AG08396 (cell line): ENCODE measurements around the gene PGLYRP4.
A peak's percentile ranks its signal among the peaks of the same experiment; 100 is the strongest.

Experiments used
- DNase-seq: peaks from one replicate; pipeline ENCODE4 v3.0.0; 2012; ENCODE audit warnings: low spot score, mixed read lengths

PGLYRP4 gene

GRCh38 chr1:153375511-153375910, 26.9 kb upstream of the PGLYRP4 start, which contains the start of gene S100A12:
TSS of gene S100A12 (minus strand) at chr1:153375621. CDS start at chr1:153374592, 1,029 bp downstream.
- peak; percentile 63 for DNase-seq

GRCh38 chr1:153374071-153374470, 25.4 kb upstream of the PGLYRP4 start:
- no peak for DNase-seq

GRCh38 chr1:153372571-153372970, 23.9 kb upstream of the PGLYRP4 start:
- no peak for DNase-seq

DNA sequence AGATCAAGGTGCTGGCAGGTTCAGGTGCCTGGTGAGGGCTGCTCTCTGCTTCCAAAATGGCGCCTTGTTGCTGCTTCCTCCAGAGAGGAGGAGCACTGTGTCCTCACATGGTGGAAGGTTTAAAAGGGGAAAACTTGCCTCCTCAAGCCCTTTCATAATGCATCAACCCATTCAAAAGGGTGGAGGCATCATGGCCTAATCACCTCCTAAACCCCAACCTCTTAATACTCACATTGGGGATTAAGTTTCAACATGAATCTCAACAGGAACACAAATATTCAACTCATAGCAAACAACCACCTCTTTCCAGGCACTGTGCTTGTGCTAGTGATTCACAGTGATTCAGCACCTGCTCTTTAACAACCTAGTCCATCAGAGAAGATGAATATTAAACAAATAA, 22.6 kb upstream of the PGLYRP4 start:
- no peak for DNase-seq

GRCh38 chr1:153370146-153370545, 21.5 kb upstream of the PGLYRP4 start:
- no peak for DNase-seq

DNA sequence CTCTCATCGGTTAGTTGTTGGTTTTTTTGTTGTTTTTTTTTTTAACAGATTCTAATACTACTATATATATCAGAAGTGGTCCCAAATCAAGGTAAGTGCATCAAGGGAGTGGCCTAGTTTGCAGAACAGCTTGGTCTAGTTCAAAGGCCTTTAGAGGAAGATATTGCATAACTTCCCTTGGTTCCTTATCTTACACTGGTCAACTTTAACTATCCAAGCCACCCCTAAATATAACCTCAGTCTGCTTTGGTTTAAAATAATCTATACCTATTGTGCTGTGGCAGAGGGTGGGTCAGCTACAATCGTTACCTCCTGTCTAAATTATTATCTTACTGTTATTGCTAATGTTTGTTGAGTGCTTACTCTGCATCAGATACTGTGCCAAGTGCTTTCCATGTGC, 19.9 kb upstream of the PGLYRP4 start:
- no peak for DNase-seq

DNA sequence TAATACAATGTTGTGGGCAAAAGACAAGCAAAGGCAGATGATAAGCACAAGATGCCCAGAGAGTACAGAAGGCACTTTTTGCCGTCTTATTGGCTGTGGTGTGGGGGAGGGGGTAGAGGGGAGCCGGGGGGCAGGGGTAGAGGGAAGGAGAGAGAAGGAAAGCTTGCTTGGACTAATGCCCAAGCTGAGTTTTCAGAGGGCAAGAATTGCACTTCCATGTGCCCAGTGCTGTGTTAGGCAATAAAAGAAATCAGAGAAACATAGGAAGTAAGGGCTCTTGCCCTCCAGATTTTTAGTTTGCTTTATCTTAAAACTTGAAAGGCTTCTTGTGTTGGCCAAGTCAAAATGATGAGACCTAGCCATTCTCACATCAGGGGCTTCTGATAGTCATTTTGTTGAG, 18.4 kb upstream of the PGLYRP4 start:
- DNase-seq, result no peak

GRCh38 chr1:153366261-153366660, 17.6 kb upstream of the PGLYRP4 start:
- no peak for DNase-seq

GRCh38 chr1:153365696-153366095, 17.1 kb upstream of the PGLYRP4 start:
- DNase-seq, result no peak

GRCh38 chr1:153364766-153365666, 16.4 kb upstream of the PGLYRP4 start:
- no peak for DNase-seq

GRCh38 chr1:153364156-153364555, 15.5 kb upstream of the PGLYRP4 start:
- DNase-seq, result no peak

DNA sequence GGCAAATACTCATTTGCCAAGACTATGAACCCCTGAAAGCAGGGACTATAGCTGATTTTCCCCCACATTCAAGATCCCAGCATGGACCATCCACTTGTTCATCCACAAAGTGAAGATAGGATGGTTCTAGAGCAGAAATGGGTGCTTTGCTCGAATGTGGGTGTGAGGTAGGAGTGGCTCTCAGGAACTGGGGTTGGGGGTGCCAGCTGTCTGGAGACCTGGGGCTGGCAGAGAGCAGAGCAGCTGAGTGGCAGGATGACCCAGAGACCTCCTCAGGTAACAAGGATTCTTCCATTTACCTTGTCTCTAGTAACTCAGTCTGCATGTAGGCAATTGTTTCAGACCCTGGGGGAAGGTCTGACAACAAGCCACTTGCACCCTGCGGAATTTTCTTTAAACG, 15.0 kb upstream of the PGLYRP4 start:
- DNase-seq, result no peak

DNA sequence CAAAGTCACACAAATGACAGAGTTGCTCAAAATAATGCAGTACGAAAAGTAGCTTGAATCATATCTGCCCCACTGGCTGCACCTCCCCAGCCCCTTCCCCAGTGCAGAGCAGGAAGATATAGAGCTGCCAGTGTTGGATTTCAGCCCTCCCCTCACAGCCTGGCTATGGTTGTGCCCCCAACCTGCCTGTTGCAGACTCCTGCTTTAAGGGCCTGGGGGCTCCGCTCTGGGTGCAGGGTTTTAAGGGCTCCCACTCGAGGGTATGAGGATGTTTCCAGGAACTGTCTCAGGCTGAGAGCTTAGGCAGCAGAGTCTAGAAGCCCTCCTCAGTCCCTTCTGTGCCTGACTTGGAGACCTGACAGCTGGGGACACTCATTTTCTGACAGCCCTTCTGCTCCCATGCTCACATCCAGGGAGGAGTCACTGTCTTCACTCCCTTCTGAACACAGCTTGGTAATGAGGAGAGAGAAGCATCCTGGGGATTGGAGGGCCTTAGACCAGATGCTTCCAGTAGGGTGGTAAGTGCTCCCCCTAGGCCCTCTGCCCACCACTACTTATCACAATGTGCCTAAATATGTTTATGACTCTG, 13.6 kb upstream of the PGLYRP4 start:
- DNase-seq, result no peak

DNA sequence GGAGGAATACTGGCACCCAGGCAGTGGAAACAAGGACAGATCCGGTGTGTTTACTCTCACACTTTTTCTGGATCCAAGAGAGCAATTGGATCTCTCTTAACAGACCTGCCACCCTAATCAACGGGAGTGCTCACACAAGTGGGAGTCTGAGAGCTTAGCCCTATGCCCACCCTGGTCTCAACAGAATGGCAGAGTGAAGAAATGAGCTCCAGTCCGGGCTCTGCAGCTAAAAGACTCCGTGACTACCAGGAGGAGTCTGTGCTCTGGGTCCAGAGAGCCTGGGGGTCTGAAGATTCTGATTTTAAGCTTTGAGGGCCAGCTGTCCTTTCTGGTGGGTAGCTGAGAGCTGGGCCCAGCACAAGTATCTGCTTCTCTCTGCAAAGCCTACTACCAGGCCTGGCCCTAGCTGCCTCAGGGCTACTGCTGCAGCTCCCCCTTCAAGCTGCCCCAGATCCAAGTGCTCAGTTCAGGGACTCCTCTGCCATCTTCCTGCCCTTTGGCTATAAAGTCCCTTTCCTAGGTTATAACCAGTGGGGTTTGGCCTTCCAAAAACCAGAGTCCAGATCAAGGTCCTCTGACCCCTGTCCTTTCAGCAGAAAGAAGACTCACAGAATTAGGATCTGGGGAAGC, 13.0 kb upstream of the PGLYRP4 start:
- no peak for DNase-seq

DNA sequence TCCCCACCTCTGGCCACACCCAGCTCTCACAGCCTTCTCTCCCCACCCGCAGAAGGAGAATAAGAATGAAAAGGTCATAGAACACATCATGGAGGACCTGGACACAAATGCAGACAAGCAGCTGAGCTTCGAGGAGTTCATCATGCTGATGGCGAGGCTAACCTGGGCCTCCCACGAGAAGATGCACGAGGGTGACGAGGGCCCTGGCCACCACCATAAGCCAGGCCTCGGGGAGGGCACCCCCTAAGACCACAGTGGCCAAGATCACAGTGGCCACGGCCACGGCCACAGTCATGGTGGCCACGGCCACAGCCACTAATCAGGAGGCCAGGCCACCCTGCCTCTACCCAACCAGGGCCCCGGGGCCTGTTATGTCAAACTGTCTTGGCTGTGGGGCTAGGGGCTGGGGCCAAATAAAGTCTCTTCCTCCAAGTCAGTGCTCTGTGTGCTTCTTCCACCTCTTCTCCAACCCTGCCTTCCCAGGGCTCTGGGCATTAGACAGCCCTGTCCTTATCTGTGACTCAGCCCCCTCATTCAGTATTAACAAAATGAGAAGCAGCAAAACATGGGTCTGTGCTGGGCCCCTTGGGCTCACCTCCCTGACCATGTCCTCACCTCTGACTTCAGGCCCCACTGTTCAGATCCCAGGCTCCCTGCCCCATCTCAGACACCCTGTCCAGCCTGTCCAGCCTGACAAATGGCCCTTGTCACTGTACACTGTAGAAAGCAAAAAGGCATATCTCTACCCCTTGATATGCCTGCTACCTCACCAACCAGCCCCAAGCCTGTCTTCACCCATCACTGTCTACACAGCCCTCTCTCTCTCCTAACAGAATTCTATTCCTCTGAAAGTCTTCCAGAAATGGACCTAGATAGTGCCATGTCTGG, 12.2 kb upstream of the PGLYRP4 start:
- no peak for DNase-seq

DNA sequence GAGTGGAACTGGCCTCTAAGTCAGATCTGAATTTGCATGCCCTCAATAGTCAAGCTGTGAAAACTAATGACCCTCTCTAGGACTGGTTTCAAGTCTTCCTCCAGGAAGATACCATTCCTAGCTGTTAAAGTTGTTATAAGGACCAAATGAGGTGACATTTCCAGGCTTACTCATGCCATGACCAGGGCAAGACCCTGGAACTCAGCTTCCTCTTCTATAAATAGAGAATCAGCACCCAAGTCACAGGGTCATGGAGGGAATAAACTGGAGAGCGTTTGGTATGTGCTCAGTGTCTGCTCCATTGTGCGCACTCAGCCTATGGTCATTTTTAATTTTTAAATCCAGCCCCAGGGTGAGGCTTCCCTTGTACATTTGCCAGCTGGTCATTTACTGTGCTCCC, 11.5 kb upstream of the PGLYRP4 start:
- no peak for DNase-seq

DNA sequence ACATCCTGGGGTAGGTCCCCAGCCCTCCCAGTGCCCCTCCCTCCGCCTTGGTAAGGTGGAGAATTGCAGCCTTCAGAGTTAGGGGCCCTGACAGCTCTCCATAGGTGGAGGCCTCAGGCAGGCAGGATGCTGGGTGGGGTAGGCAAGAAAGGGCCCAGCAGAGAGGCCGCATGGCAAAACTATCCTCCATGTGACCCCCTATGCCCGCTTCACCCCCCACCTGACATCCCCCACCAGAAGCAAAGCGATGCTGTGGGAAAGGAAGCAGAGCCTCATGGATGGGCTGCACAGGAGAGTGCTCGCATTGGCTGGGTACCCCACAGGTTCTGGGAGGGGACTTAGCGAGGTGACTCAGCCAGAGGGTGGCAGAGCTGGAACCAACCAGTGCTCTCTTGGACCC, 10.6 kb upstream of the PGLYRP4 start:
- DNase-seq, result no peak

DNA sequence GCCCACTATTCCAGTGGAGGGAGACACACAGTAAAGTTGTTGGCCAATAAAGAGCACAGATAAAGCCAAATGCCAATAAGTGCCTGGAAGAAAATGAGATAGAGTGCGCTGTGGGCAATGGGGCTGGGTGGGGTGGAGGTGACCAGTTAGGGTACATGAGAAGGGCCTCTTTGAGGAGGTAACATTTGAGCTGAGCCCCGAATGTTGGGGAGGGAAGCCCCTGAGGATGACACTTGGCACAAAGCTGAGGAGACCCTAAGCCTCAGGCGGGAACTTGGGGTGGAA, 10.0 kb upstream of the PGLYRP4 start:
- DNase-seq, result no peak

DNA sequence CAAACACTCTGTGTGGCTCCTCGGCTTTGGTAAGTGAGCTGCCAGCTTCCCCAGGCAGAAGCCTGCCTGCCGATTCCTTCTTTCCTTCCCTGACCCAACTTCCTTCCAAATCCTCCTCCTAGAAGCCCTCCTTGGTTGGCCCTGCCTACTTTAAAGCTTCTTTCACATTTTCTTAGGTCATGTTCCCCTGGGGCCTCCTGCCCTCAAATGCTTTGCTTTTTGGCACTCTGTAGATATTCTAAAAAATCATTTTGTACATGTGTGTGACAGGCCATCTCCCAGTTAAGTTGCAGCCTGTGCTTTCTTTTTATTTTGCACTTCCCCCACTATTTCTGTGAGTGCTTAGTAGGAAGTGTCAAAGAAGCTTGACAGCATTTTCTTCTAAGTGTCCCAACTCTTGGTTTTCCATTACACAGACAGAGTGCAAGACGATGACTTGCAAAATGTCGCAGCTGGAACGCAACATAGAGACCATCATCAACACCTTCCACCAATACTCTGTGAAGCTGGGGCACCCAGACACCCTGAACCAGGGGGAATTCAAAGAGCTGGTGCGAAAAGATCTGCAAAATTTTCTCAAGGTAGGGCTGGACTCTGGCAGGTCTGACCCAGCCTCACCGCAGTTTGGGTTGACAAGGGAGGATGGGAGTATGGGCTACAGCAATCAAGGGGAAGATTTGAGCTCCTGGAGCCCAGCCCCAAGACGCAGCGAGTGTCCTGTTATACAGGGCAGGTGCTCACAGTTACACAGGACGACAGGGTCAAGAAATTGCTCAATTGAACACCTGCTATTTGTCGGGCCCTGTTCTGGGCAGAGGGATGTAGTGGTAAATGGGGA, 9.4 kb upstream of the PGLYRP4 start, which contains the start of gene S100A9:
Gene S100A9 (plus strand): TSS at position 2 of the 838 bp plus-strand sequence. CDS start 430 bp downstream, at position 432.
- no peak for DNase-seq

DNA sequence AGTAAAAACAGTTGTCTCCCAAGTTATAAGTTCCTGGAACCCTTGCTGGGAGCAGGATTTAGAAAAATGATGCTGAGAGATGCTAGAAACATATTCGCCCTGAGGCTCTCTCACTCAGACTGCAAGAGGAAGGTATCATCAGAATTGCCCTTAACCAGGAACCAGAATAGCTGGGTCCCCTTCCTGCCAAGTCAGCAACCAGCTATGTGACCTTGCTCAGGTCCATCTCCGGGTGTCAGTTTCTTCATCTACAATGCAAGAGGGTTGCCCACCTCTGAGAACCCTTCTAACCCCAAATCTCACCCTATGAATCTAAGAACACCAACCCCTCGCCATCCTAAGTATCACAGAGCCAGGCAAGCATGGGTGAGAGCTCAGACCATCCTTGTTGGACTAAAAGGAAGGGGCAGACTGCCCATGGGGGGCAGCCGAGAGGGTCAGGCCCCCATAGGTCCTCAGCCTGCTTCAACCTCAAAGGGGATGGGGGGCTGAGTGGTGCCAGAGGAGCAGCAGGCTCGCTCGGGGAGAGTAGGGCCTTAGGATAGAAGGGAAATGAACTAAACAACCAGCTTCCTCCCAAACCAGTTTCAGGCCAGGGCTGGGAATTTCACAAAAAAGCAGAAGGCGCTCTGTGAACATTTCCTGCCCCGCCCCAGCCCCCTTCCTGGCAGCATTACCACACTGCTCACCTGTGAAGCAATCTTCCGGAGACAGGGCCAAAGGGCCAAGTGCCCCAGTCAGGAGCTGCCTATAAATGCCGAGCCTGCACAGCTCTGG, 8.6 kb upstream of the PGLYRP4 start:
- no peak for DNase-seq
